HCT116 (cell line): ENCODE data around the gene CYP17A1. TPM values are rescaled to one million over a fixed set of nuclear protein-coding genes. Genes with fewer than 3 reads are reported as not detected.

ENCODE experiments used
- ATAC-seq: fragments of 200-7000 bp; cut with Tn5 transposase; 2 replicates; pipeline ENCODE4 v1.9.1; 2020; ENCODE audit warnings: mild to moderate bottlenecking, moderate library complexity
- BruUV-seq: library from RNA; stranded (reverse); fragments of 400-500 nt; replicated peaks from 2 replicates; lab custom pipeline; 2021; lab: Mats Ljungman, UMichigan
- CTCF ChIA-PET: fragments of 300-600 bp; sonication (Branson Sonifier 250); formaldehyde crosslinking; loops from one replicate; lab custom pipeline; 2021; ENCODE audit warnings: antibody characterized with exemption; lab: Charles Lee
- POLR2A ChIA-PET: fragments of 300-600, 350-600 bp; sonication (Branson Sonifier 250); formaldehyde crosslinking; loops from one replicate; lab custom pipeline; 2021; ENCODE audit warnings: antibody characterized with exemption; lab: Charles Lee
- RAD21 ChIA-PET, 2 experiments: fragments of 300-600 bp; sonication (Branson Sonifier 250); formaldehyde crosslinking; loops; one replicate each; lab custom pipeline; 2023; ENCODE audit warnings: low total read pairs in 2 of 2; ENCODE audit not compliant: uncharacterized antibody in 2 of 2, unreplicated experiment in 2 of 2, low non-redundant PET in 1 of 2; lab: Charles Lee
- DNase-seq: peaks from one replicate; pipeline ENCODE4 v3.0.0-alpha.2; 2010; ENCODE audit warnings: low read depth, low spot score
- H2AFZ ChIP-seq: fragments of 200-600 bp; shearing (Covaris generic), sonication (generic); 2 replicates; pipeline ENCODE4 v1.6.1; 2017; ENCODE audit warnings: low read depth, mixed run types, mixed read lengths, antibody characterized with exemption, low read length; ENCODE audit not compliant: poor library complexity, severe bottlenecking
- H3K27ac ChIP-seq: 2 replicates; pipeline ENCODE4 v1.5.1; 2012; ENCODE audit warnings: low read depth, low read length
- H3K27me3 ChIP-seq: fragments of 200-600 bp; sonication (generic); 2 replicates; pipeline ENCODE4 v1.6.1; 2016; ENCODE audit warnings: mixed run types, low read length, mixed read lengths; ENCODE audit not compliant: insufficient read depth
- H3K36me3 ChIP-seq, 2 experiments: fragments of 200-500 bp in 1 of 2; fragments of 200-600 bp in 1 of 2; sonication (Bioruptor generic) in 1 of 2; sonication (generic) in 1 of 2; 2 replicates each; pipeline versions ENCODE4 v1.5.1 to v1.6.1; 2014 to 2016; ENCODE audit warnings: low read length in 2 of 2, inconsistent platforms in 1 of 2, mixed read lengths in 1 of 2, mixed run types in 1 of 2; ENCODE audit not compliant: insufficient read depth in 2 of 2, control insufficient read depth in 1 of 2
- H3K4me1 ChIP-seq, 2 experiments: fragments of 200-600 bp in 1 of 2; sonication (generic) in 1 of 2; 2 replicates each; pipeline versions ENCODE4 v1.5.1 to v1.6.1; 2012 to 2017; ENCODE audit warnings: low read length in 2 of 2, inconsistent platforms in 1 of 2, mild to moderate bottlenecking in 1 of 2, mixed read lengths in 1 of 2, mixed run types in 1 of 2, moderate library complexity in 1 of 2; ENCODE audit not compliant: insufficient read depth in 2 of 2, control insufficient read depth in 1 of 2
- H3K4me2 ChIP-seq: fragments of 200-600 bp; sonication (generic); 2 replicates; pipeline ENCODE4 v1.6.1; 2017; ENCODE audit warnings: mixed run types, low read length, mixed read lengths
- H3K4me3 ChIP-seq, 2 experiments: fragments of 200-600 bp in 1 of 2; sonication (generic) in 1 of 2; replicated peaks in 1 of 2; 2 replicates each; pipeline ENCODE4 v1.5.1; 2011 to 2016; ENCODE audit warnings: low read length in 2 of 2, control low read depth in 1 of 2, low read depth in 1 of 2, mild to moderate bottlenecking in 1 of 2, mixed read lengths in 1 of 2, mixed run types in 1 of 2
- H3K79me2 ChIP-seq: fragments of 200-600 bp; sonication (generic); 2 replicates; pipeline ENCODE4 v1.6.1; 2017; ENCODE audit warnings: mild to moderate bottlenecking, mixed run types, low read length, moderate library complexity, mixed read lengths; ENCODE audit not compliant: insufficient read depth
- H3K9ac ChIP-seq: fragments of 200-600 bp; sonication (generic); 2 replicates; pipeline ENCODE4 v1.6.1; 2016; ENCODE audit warnings: low read length, mixed read lengths
- H3K9me2 ChIP-seq: fragments of 200-600 bp; sonication (generic), shearing (Covaris generic); 2 replicates; pipeline ENCODE4 v1.6.1; 2017; ENCODE audit warnings: mixed run types, mild to moderate bottlenecking, moderate library complexity; ENCODE audit not compliant: insufficient read depth
- H3K9me3 ChIP-seq, 2 experiments: fragments of 200-500 bp in 1 of 2; fragments of 200-600 bp in 1 of 2; sonication (Bioruptor generic) in 1 of 2; sonication (generic) in 1 of 2; 2 replicates each; pipeline ENCODE4 v1.6.1; 2014 to 2017; ENCODE audit warnings: low read length in 2 of 2, mixed read lengths in 2 of 2, inconsistent platforms in 1 of 2, low read depth in 1 of 2, mild to moderate bottlenecking in 1 of 2, mixed run types in 1 of 2, moderate library complexity in 1 of 2; ENCODE audit not compliant: control insufficient read depth in 1 of 2, insufficient read depth in 1 of 2
- H4K20me1 ChIP-seq: fragments of 200-600 bp; sonication (generic), shearing (Covaris generic); 2 replicates; pipeline ENCODE4 v1.6.1; 2017; ENCODE audit warnings: mixed run types, mild to moderate bottlenecking, moderate library complexity; ENCODE audit not compliant: insufficient read depth
- CBX3 ChIP-seq: IDR thresholded peaks from 2 replicates; pipeline ENCODE4 v1.6.1; 2012; ENCODE audit warnings: low read depth
- CEBPB ChIP-seq: IDR thresholded peaks from 2 replicates; pipeline ENCODE4 v1.6.1; 2012; ENCODE audit warnings: low read depth
- EZH2 ChIP-seq: fragments of 200-600 bp; sonication (generic); IDR thresholded peaks from 2 replicates; pipeline ENCODE4 v1.6.1; 2017; ENCODE audit warnings: antibody characterized with exemption, mixed run types
- EZH2phosphoT487 ChIP-seq: fragments of 200-600 bp; IDR thresholded peaks from 2 replicates; pipeline ENCODE4 v1.6.1; 2018; ENCODE audit warnings: antibody characterized with exemption, borderline replicate concordance
- FOSL1 ChIP-seq: IDR thresholded peaks from 2 replicates; pipeline ENCODE4 v1.6.1; 2012; ENCODE audit warnings: low read depth
- JUND ChIP-seq: IDR thresholded peaks from 2 replicates; pipeline ENCODE4 v1.6.1; 2012
- POLR2A ChIP-seq: IDR thresholded peaks from 2 replicates; pipeline ENCODE4 v1.7.0; 2011; ENCODE audit warnings: borderline replicate concordance; ENCODE audit not compliant: insufficient read depth, insufficient read length; ENCODE audit errors: extremely low read depth
- POLR2AphosphoS5 ChIP-seq: IDR thresholded peaks from 2 replicates; pipeline ENCODE4 v1.6.1; 2011; ENCODE audit warnings: mild to moderate bottlenecking, low read depth, low read length, moderate library complexity
- RAD21 ChIP-seq: IDR thresholded peaks from 2 replicates; pipeline ENCODE4 v1.6.1; 2012; ENCODE audit warnings: low read depth, mild to moderate bottlenecking
- SIN3A ChIP-seq: IDR thresholded peaks from 2 replicates; pipeline ENCODE4 v1.6.1; 2012; ENCODE audit warnings: low read depth
- SRF ChIP-seq: IDR thresholded peaks from 2 replicates; pipeline ENCODE4 v1.6.1; 2012; ENCODE audit warnings: low read depth
- TCF7L2 ChIP-seq: IDR thresholded peaks from 2 replicates; pipeline ENCODE4 v1.7.0; 2011; ENCODE audit warnings: borderline replicate concordance, inconsistent platforms; ENCODE audit not compliant: insufficient read depth, insufficient read length; ENCODE audit errors: extremely low read depth
- YY1 ChIP-seq: IDR thresholded peaks from 2 replicates; pipeline ENCODE4 v1.6.1; 2011; ENCODE audit warnings: low read length, low read depth, moderate library complexity, mild to moderate bottlenecking; ENCODE audit not compliant: insufficient replicate concordance; ENCODE audit errors: extremely low read depth
- ZNF274 ChIP-seq: fragments of 200-500 bp; sonication (Bioruptor generic); IDR thresholded peaks from 2 replicates; pipeline ENCODE4 v1.6.1; 2014; ENCODE audit warnings: mild to moderate bottlenecking, low read depth, low read length, inconsistent platforms
- intact Hi-C: fragments of 100-400 bp; cut with micrococcal nuclease; formaldehyde crosslinking; loops from 2 replicates; pipeline ENCODE4 v1.10.0; 2022
- total RNA-seq: library from RNA; stranded (reverse); gene quantifications from one replicate; pipeline ENCODE4 v1.2.1, GENCODE V29; 2021; ENCODE audit not compliant: unreplicated experiment
- TF ChIP-seq, protein P1 (sequence below), 3 experiments: fragments of 200-600 bp in 1 of 3; sonication (generic) in 1 of 3; IDR thresholded peaks in 2 of 3; conservative IDR thresholded peaks in 1 of 3; 2 replicates each; pipeline ENCODE4 v1.5.1; 2012 to 2017; ENCODE audit warnings: low read depth in 2 of 3, low read length in 2 of 3, antibody characterized with exemption in 1 of 3, borderline replicate concordance in 1 of 3, control low read depth in 1 of 3, mild to moderate bottlenecking in 1 of 3, mixed read lengths in 1 of 3, mixed run types in 1 of 3, moderate library complexity in 1 of 3; ENCODE audit not compliant: insufficient read depth in 1 of 3
- TF ChIP-seq, protein P2 (sequence below): IDR thresholded peaks from 2 replicates; pipeline ENCODE4 v1.6.1; 2012
- TF ChIP-seq, protein P3 (sequence below): IDR thresholded peaks from 2 replicates; pipeline ENCODE4 v1.6.1; 2012
- TF ChIP-seq, protein P4 (sequence below): IDR thresholded peaks from 2 replicates; pipeline ENCODE4 v1.6.1; 2011; ENCODE audit warnings: mild to moderate bottlenecking, low read length, moderate library complexity; ENCODE audit not compliant: insufficient replicate concordance; ENCODE audit errors: extremely low read depth

Gene CYP17A1
- total RNA-seq, 1 experiment from 2014 or later = 4.0 TPM

DNA sequence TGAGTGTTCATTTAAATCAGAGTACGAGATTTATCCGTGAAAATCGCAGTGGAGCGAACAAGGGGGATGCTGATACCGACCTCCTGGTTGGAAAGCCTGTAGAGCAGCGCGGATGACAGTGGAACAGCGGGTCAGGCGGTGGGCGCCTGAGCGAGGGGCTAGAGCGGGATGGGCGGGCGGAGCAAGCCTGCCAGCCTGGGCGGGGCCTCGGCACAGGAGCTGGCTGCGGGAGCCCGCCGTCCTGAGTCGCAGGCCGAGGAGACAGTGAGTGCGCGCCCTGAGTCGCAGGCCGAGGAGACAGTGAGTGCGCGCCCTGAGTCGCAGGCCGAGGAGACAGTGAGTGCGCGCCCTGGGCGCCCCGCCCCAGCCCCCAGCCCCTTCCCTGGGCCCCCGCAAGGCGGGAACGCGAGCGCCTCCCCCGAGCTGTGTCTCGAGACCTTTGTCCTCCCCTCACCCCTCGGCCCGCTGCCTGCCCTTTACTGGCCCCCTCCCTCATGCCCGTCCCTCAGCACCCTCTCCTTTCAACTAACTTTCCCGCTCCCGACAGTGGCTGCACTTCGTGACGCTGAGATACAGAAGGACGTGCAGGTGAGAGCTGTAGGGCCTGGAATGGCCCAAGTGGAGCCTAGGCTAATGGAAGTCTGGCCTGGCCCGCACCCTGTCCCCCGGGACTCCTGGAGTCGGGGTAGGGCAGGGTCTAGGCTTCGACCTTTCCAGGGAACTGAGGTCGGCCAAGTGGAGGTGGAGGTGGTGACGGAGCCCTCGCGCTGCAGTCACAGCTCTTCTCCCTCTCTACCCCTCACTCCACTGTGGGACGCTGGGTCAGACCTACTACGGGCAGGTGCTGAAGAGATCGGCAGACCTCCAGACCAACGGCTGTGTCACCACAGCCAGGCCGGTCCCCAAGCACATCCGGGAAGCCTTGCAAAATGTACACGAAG lies 32.3 kb upstream of the CYP17A1 start, which contains the start of gene AS3MT (continued):
- no peak for TF ChIP-seq CBX3
- TF ChIP-seq, protein P1, sequence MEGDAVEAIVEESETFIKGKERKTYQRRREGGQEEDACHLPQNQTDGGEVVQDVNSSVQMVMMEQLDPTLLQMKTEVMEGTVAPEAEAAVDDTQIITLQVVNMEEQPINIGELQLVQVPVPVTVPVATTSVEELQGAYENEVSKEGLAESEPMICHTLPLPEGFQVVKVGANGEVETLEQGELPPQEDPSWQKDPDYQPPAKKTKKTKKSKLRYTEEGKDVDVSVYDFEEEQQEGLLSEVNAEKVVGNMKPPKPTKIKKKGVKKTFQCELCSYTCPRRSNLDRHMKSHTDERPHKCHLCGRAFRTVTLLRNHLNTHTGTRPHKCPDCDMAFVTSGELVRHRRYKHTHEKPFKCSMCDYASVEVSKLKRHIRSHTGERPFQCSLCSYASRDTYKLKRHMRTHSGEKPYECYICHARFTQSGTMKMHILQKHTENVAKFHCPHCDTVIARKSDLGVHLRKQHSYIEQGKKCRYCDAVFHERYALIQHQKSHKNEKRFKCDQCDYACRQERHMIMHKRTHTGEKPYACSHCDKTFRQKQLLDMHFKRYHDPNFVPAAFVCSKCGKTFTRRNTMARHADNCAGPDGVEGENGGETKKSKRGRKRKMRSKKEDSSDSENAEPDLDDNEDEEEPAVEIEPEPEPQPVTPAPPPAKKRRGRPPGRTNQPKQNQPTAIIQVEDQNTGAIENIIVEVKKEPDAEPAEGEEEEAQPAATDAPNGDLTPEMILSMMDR (IDR thresholded peaks at IDR 0.05 in 2 of 3, conservative IDR thresholded peaks at IDR 0.05 in 1 of 3; ENCODE audit: borderline replicate concordance in 1 of 3, insufficient read depth in 1 of 3, low read depth in 2 of 3, low read length in 2 of 3) = no peak
- TF ChIP-seq, protein P2, sequence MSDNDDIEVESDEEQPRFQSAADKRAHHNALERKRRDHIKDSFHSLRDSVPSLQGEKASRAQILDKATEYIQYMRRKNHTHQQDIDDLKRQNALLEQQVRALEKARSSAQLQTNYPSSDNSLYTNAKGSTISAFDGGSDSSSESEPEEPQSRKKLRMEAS = no peak
- no peak for TF ChIP-seq FOSL1
- TF ChIP-seq, protein P3, sequence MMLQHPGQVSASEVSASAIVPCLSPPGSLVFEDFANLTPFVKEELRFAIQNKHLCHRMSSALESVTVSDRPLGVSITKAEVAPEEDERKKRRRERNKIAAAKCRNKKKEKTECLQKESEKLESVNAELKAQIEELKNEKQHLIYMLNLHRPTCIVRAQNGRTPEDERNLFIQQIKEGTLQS = no peak
- TF ChIP-seq JUND = no peak

DNA sequence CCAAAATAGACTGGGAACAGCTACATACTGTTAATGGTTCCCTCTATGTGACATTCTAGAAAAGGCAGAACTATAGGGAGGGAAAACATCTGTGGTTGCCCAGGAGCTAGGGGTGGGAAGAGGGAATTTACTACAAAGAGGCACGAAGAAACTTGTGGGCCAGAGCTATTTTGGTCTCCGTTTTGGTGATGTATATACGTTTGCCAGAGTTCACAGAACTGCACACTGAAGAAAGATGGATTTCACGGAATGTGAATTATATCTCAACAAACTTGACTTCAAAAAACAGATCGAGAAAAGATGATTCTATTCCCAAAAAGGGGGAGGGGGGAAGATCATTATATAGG lies 31.7 kb upstream of the CYP17A1 start:
- Histone ChIP-seq H3K4me1 (peaks cover 0 to 5% of the 10 kb centered on the region in 2 experiments; a peak in 2 of 4 replicates), H3K27ac (no peak overlapping the region), H3K4me2 (no peak overlapping the region), H3K9me2 (no peaks in the 10 kb centered on the region), H4K20me1 (no peaks in the 10 kb centered on the region; the same call in 1 of the 2 replicates), H3K9ac (no peak overlapping the region), H3K36me3 (no peaks in the 10 kb centered on the region), H3K4me3 (no peak overlapping the region), H3K27me3 (no peaks in the 10 kb centered on the region), H2AFZ (no peak overlapping the region), H3K9me3 (no peaks in the 10 kb centered on the region), H3K79me2 (no peaks in the 10 kb centered on the region)
- no peak for ATAC-seq
- intact Hi-C loops = no loop called here
- CTCF ChIA-PET = no interaction called here
- DNase-seq = no peak
- POLR2A ChIA-PET = interaction anchor here (1.4 kb wide), 1 partner anchor 14 kb away, joined by 4 read pairs; the partner anchor contains the start of gene BORCS7
- BruUV-seq = no TSS peak
- RAD21 ChIA-PET = no interaction called here
- no peak for TF ChIP-seq RAD21
- TF ChIP-seq YY1 = no peak
- no peak for TF ChIP-seq CBX3
- TF ChIP-seq POLR2AphosphoS5 = no peak
- TF ChIP-seq SRF = no peak
- TF ChIP-seq FOSL1 = no peak
- TF ChIP-seq JUND = no peak
- TF ChIP-seq SIN3A = no peak
- no peak for TF ChIP-seq CEBPB
- TF ChIP-seq TCF7L2 = no peak
- no peak for TF ChIP-seq EZH2
- no peak for TF ChIP-seq POLR2A
- TF ChIP-seq, protein P4, sequence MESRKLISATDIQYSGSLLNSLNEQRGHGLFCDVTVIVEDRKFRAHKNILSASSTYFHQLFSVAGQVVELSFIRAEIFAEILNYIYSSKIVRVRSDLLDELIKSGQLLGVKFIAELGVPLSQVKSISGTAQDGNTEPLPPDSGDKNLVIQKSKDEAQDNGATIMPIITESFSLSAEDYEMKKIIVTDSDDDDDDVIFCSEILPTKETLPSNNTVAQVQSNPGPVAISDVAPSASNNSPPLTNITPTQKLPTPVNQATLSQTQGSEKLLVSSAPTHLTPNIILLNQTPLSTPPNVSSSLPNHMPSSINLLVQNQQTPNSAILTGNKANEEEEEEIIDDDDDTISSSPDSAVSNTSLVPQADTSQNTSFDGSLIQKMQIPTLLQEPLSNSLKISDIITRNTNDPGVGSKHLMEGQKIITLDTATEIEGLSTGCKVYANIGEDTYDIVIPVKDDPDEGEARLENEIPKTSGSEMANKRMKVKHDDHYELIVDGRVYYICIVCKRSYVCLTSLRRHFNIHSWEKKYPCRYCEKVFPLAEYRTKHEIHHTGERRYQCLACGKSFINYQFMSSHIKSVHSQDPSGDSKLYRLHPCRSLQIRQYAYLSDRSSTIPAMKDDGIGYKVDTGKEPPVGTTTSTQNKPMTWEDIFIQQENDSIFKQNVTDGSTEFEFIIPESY = no peak
- TF ChIP-seq EZH2phosphoT487 = no peak
- TF ChIP-seq, protein P2 = no peak
- TF ChIP-seq ZNF274 = no peak
